Adrenal gland (tissue), 5 donors: ENCODE results near the gene TAF15.

Experiments used
- CTCF ChIP-seq, 6 experiments: fragments of 450-650 bp in 4 of 6; fragments of 200-600 bp in 2 of 6; sonication (generic) in 1 of 6; IDR thresholded peaks; 1 replicate in 5 of 6; 2 replicates in 1 of 6; pipeline versions ENCODE4 v1.5.1 to v1.8.0; 2016 to 2021; ENCODE audit warnings: antibody characterized with exemption in 6 of 6, mild to moderate bottlenecking in 2 of 6, moderate library complexity in 1 of 6
- POLR2A ChIP-seq, 2 donors: fragments of 450-650 bp; IDR thresholded peaks; one replicate each; pipeline ENCODE4 v1.6.1; 2017; ENCODE audit warnings: antibody characterized with exemption in 2 of 2, mild to moderate bottlenecking in 2 of 2, moderate library complexity in 1 of 2
- donor health status: DM: no; HTN: no; CAD: no.

GRCh38 chr17:35816723-35817122 lies 7.4 kb downstream of the TAF15 start:
- no peak for TF ChIP-seq CTCF (IDR thresholded peaks at IDR 0.05)
- TF ChIP-seq POLR2A (IDR thresholded peaks at IDR 0.05): no peak
